WTC11 (cell line): ENCODE measurements around the gene CXCL6. TPM values are rescaled to one million over a fixed set of nuclear protein-coding genes. Genes with fewer than 3 reads are reported as not detected.

ENCODE experiments used
- ATAC-seq: fragments of 200-7000 bp; cut with Tn5 transposase; 2 replicates; pipeline ENCODE4 v1.10.0; 2021; ENCODE audit warnings: mild to moderate bottlenecking, moderate library complexity
- CTCF ChIA-PET: fragments of 300-600 bp; sonication (Branson Sonifier 250); formaldehyde crosslinking; loops from one replicate; lab custom pipeline; 2021; ENCODE audit warnings: antibody characterized with exemption; lab: Charles Lee
- POLR2A ChIA-PET: fragments of 350-600 bp; sonication (Branson Sonifier 250); formaldehyde crosslinking; loops from one replicate; lab custom pipeline; 2021; ENCODE audit warnings: antibody characterized with exemption; lab: Charles Lee
- DNase-seq: peaks from one replicate; pipeline ENCODE4 v3.0.0; 2021; ENCODE audit warnings: low spot score
- H3K27ac Mint-ChIP-seq: 2 replicates; pipeline ENCODE4 v1.8.0; 2021; ENCODE audit warnings: mixed read lengths
- H3K27me3 Mint-ChIP-seq: 2 replicates; pipeline ENCODE4 v1.8.0; 2021; ENCODE audit warnings: low read depth, mild to moderate bottlenecking, moderate library complexity, mixed read lengths
- H3K36me3 Mint-ChIP-seq: 2 replicates; pipeline ENCODE4 v1.8.0; 2021; ENCODE audit warnings: mixed read lengths
- H3K4me1 Mint-ChIP-seq: 2 replicates; pipeline ENCODE4 v1.8.0; 2022; ENCODE audit warnings: mixed read lengths
- H3K4me3 Mint-ChIP-seq: 2 replicates; pipeline ENCODE4 v1.8.0; 2021; ENCODE audit warnings: mild to moderate bottlenecking, moderate library complexity, mixed read lengths
- H3K9me3 Mint-ChIP-seq: 2 replicates; pipeline ENCODE4 v1.8.0; 2021; ENCODE audit warnings: mixed read lengths
- CREM ChIP-seq: sonication (generic); formaldehyde crosslinking; IDR thresholded peaks from 2 replicates; pipeline ENCODE4 v1.8.1; 2022; ENCODE audit warnings: mild to moderate bottlenecking, missing genetic modification reagents, moderate library complexity
- ELF4 ChIP-seq: sonication (generic); formaldehyde crosslinking; IDR thresholded peaks from 2 replicates; pipeline ENCODE4 v1.8.1; 2022; ENCODE audit warnings: low read depth, mild to moderate bottlenecking, moderate library complexity, missing genetic modification reagents
- EMX1 ChIP-seq: fragments of 250-450 bp; sonication (Bioruptor Pico); IDR thresholded peaks from 2 replicates; pipeline ENCODE4 v1.8.0; 2021; ENCODE audit warnings: mild to moderate bottlenecking
- GABPB1 ChIP-seq: sonication (generic); formaldehyde crosslinking; IDR thresholded peaks from 2 replicates; pipeline ENCODE4 v1.8.1; 2023; ENCODE audit warnings: mild to moderate bottlenecking, missing genetic modification reagents
- HMGA2 ChIP-seq: fragments of 250-450 bp; sonication (Bioruptor Pico); IDR thresholded peaks from 2 replicates; pipeline ENCODE4 v1.4.0; 2021; ENCODE audit warnings: mild to moderate bottlenecking, moderate library complexity
- MXD4 ChIP-seq: fragments of 250-450 bp; sonication (Bioruptor Pico); IDR thresholded peaks from 2 replicates; pipeline ENCODE4 v1.8.0; 2021; ENCODE audit warnings: mild to moderate bottlenecking, moderate library complexity, borderline replicate concordance
- PRRX2 ChIP-seq: fragments of 250-450 bp; sonication (Bioruptor Pico); IDR thresholded peaks from 2 replicates; pipeline ENCODE4 v1.8.0; 2021; ENCODE audit warnings: mild to moderate bottlenecking
- ZNF121 ChIP-seq: sonication (generic); formaldehyde crosslinking; IDR thresholded peaks from 2 replicates; pipeline ENCODE4 v1.8.0; 2023; ENCODE audit warnings: missing genetic modification reagents
- ZNF138 ChIP-seq: sonication (generic); formaldehyde crosslinking; conservative IDR thresholded peaks from 2 replicates; pipeline ENCODE4 v1.8.1; 2022; ENCODE audit warnings: mild to moderate bottlenecking, moderate library complexity, missing genetic modification reagents
- ZNF423 ChIP-seq: fragments of 250-450 bp; sonication (Bioruptor Pico); IDR thresholded peaks from 2 replicates; pipeline ENCODE4 v2.1.2; 2022; ENCODE audit warnings: mild to moderate bottlenecking, moderate library complexity
- total RNA-seq: library from RNA; stranded (reverse); gene quantifications from 3 replicates; pipeline ENCODE4 v1.2.3, GENCODE V29; 2021
- TF ChIP-seq, protein P1 (sequence below): fragments of 250-450 bp; sonication (Bioruptor Pico); IDR thresholded peaks from 2 replicates; pipeline ENCODE4 v1.9.0; 2021; ENCODE audit warnings: moderate library complexity, mild to moderate bottlenecking, inconsistent platforms, borderline replicate concordance
- TF ChIP-seq, protein P2 (sequence below): sonication (generic); formaldehyde crosslinking; IDR thresholded peaks from 2 replicates; pipeline ENCODE4 v1.8.0; 2022; ENCODE audit warnings: mild to moderate bottlenecking, missing genetic modification reagents
- TF ChIP-seq, protein P3 (sequence below): fragments of 250-450 bp; sonication (Bioruptor Pico); IDR thresholded peaks from 2 replicates; pipeline ENCODE4 v1.9.0; 2021; ENCODE audit warnings: mild to moderate bottlenecking
- TF ChIP-seq, protein P4 (sequence below): sonication (generic); formaldehyde crosslinking; IDR thresholded peaks from 2 replicates; pipeline ENCODE4 v1.8.1; 2022; ENCODE audit warnings: low read depth, mild to moderate bottlenecking, moderate library complexity, missing genetic modification reagents, borderline replicate concordance
- TF ChIP-seq, protein P5 (sequence below): sonication (generic); formaldehyde crosslinking; IDR thresholded peaks from 2 replicates; pipeline ENCODE4 v1.8.1; 2023; ENCODE audit warnings: mild to moderate bottlenecking, missing genetic modification reagents
- TF ChIP-seq, protein P6 (sequence below): fragments of 250-450 bp; sonication (Bioruptor Pico); IDR thresholded peaks from 2 replicates; pipeline ENCODE4 v2.1.2; 2022; ENCODE audit warnings: mild to moderate bottlenecking, moderate library complexity
- TF ChIP-seq, protein P7 (sequence below): sonication (generic); formaldehyde crosslinking; IDR thresholded peaks from 2 replicates; pipeline ENCODE4 v1.8.1; 2023; ENCODE audit warnings: mild to moderate bottlenecking, missing genetic modification reagents, borderline replicate concordance
- TF ChIP-seq, protein P8 (sequence below): sonication (generic); formaldehyde crosslinking; IDR thresholded peaks from 2 replicates; pipeline ENCODE4 v1.8.0; 2022; ENCODE audit warnings: mild to moderate bottlenecking, missing genetic modification reagents
- TF ChIP-seq, protein P9 (sequence below): sonication (generic); formaldehyde crosslinking; IDR thresholded peaks from 2 replicates; pipeline ENCODE4 v1.8.1; 2023; ENCODE audit warnings: mild to moderate bottlenecking, missing genetic modification reagents, moderate library complexity

The CXCL6 gene
- total RNA-seq, 1 experiment from 2014 or later: 4.9 TPM

DNA sequence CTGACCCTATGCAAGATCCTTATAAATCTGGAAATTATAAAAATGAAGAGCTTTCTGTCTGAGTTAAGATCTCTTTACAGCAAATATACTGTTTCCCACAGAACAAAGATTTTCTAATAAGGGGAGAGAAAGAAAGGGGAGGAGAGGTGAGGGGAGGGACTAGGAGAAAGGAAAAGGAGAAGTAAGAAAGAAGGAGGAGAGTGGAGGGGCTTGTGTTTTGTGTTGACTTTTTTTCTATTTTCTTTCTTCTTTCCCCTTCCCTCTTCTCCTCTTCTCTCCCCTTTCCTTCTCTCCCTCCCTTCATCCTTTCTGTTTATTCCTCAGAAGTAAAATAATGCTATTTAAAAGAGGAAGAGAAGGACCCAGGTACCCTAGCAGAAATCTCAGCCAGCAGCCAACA, 6.2 kb downstream of the CXCL6 start:
- no peak for DNase-seq
- TF ChIP-seq ZNF121 (CRISPR knock-in tag) (no peak), CREM (CRISPR knock-in tag) (no peak)
- TF ChIP-seq, protein P1, sequence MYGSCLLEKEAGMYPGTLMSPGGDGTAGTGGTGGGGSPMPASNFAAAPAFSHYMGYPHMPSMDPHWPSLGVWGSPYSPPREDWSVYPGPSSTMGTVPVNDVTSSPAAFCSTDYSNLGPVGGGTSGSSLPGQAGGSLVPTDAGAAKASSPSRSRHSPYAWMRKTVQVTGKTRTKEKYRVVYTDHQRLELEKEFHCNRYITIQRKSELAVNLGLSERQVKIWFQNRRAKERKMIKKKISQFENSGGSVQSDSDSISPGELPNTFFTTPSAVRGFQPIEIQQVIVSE (CRISPR knock-in tag): no peak
- TF ChIP-seq, protein P2, sequence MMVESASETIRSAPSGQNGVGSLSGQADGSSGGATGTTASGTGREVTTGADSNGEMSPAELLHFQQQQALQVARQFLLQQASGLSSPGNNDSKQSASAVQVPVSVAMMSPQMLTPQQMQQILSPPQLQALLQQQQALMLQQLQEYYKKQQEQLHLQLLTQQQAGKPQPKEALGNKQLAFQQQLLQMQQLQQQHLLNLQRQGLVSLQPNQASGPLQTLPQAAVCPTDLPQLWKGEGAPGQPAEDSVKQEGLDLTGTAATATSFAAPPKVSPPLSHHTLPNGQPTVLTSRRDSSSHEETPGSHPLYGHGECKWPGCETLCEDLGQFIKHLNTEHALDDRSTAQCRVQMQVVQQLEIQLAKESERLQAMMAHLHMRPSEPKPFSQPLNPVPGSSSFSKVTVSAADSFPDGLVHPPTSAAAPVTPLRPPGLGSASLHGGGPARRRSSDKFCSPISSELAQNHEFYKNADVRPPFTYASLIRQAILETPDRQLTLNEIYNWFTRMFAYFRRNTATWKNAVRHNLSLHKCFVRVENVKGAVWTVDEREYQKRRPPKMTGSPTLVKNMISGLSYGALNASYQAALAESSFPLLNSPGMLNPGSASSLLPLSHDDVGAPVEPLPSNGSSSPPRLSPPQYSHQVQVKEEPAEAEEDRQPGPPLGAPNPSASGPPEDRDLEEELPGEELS (CRISPR knock-in tag): no peak
- TF ChIP-seq, all 79 proteins: peak for 0
- CTCF ChIA-PET: no interaction called here

DNA sequence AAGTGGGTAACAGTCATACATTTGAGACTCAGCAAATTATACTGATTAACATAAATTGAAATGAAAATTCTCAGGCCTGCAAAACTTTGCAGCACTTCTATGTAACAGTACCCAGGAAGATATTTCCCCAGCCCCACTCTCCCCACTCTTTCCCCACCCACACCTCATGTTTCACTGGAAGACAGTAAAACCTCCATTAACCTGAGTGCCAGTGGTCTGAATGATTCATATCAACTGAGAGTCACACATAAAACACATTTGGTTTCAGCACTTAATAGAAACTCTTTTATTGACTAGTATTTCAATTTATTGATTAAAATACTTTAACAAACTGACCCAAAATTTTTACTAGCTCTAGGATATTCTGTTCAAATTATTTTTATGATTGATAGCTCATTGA, 6.9 kb downstream of the CXCL6 start:
- ATAC-seq: no peak
- Mint-ChIP-seq H3K9me3 (no peaks in the 10 kb centered on the region), H3K36me3 (no peaks in the 10 kb centered on the region), H3K27me3 (peaks cover 15% of the 10 kb centered on the region), H3K4me1 (peaks cover 19% of the 10 kb centered on the region), H3K27ac (no peak overlapping the region), H3K4me3 (no peak overlapping the region)
- ChIA-PET POLR2A (no interaction called here), CTCF (no interaction called here)
- TF ChIP-seq, protein P3, sequence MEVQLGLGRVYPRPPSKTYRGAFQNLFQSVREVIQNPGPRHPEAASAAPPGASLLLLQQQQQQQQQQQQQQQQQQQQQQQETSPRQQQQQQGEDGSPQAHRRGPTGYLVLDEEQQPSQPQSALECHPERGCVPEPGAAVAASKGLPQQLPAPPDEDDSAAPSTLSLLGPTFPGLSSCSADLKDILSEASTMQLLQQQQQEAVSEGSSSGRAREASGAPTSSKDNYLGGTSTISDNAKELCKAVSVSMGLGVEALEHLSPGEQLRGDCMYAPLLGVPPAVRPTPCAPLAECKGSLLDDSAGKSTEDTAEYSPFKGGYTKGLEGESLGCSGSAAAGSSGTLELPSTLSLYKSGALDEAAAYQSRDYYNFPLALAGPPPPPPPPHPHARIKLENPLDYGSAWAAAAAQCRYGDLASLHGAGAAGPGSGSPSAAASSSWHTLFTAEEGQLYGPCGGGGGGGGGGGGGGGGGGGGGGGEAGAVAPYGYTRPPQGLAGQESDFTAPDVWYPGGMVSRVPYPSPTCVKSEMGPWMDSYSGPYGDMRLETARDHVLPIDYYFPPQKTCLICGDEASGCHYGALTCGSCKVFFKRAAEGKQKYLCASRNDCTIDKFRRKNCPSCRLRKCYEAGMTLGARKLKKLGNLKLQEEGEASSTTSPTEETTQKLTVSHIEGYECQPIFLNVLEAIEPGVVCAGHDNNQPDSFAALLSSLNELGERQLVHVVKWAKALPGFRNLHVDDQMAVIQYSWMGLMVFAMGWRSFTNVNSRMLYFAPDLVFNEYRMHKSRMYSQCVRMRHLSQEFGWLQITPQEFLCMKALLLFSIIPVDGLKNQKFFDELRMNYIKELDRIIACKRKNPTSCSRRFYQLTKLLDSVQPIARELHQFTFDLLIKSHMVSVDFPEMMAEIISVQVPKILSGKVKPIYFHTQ (CRISPR knock-in tag): no peak
- TF ChIP-seq, protein P4, sequence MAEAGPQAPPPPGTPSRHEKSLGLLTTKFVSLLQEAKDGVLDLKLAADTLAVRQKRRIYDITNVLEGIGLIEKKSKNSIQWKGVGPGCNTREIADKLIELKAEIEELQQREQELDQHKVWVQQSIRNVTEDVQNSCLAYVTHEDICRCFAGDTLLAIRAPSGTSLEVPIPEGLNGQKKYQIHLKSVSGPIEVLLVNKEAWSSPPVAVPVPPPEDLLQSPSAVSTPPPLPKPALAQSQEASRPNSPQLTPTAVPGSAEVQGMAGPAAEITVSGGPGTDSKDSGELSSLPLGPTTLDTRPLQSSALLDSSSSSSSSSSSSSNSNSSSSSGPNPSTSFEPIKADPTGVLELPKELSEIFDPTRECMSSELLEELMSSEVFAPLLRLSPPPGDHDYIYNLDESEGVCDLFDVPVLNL (CRISPR knock-in tag): no peak
- no peak for TF ChIP-seq ZNF423 (CRISPR knock-in tag)
- TF ChIP-seq, protein P5, sequence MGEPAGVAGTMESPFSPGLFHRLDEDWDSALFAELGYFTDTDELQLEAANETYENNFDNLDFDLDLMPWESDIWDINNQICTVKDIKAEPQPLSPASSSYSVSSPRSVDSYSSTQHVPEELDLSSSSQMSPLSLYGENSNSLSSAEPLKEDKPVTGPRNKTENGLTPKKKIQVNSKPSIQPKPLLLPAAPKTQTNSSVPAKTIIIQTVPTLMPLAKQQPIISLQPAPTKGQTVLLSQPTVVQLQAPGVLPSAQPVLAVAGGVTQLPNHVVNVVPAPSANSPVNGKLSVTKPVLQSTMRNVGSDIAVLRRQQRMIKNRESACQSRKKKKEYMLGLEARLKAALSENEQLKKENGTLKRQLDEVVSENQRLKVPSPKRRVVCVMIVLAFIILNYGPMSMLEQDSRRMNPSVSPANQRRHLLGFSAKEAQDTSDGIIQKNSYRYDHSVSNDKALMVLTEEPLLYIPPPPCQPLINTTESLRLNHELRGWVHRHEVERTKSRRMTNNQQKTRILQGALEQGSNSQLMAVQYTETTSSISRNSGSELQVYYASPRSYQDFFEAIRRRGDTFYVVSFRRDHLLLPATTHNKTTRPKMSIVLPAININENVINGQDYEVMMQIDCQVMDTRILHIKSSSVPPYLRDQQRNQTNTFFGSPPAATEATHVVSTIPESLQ: no peak
- TF ChIP-seq, protein P6, sequence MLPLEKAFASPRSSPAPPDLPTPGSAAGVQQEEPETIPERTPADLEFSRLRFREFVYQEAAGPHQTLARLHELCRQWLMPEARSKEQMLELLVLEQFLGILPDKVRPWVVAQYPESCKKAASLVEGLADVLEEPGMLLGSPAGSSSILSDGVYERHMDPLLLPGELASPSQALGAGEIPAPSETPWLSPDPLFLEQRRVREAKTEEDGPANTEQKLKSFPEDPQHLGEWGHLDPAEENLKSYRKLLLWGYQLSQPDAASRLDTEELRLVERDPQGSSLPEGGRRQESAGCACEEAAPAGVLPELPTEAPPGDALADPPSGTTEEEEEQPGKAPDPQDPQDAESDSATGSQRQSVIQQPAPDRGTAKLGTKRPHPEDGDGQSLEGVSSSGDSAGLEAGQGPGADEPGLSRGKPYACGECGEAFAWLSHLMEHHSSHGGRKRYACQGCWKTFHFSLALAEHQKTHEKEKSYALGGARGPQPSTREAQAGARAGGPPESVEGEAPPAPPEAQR: no peak
- TF ChIP-seq ELF4 (CRISPR knock-in tag): no peak
- no peak for TF ChIP-seq PRRX2 (CRISPR knock-in tag)
- no peak for TF ChIP-seq GABPB1 (CRISPR knock-in tag)
- TF ChIP-seq MXD4 (CRISPR knock-in tag): no peak
- TF ChIP-seq, protein P7, sequence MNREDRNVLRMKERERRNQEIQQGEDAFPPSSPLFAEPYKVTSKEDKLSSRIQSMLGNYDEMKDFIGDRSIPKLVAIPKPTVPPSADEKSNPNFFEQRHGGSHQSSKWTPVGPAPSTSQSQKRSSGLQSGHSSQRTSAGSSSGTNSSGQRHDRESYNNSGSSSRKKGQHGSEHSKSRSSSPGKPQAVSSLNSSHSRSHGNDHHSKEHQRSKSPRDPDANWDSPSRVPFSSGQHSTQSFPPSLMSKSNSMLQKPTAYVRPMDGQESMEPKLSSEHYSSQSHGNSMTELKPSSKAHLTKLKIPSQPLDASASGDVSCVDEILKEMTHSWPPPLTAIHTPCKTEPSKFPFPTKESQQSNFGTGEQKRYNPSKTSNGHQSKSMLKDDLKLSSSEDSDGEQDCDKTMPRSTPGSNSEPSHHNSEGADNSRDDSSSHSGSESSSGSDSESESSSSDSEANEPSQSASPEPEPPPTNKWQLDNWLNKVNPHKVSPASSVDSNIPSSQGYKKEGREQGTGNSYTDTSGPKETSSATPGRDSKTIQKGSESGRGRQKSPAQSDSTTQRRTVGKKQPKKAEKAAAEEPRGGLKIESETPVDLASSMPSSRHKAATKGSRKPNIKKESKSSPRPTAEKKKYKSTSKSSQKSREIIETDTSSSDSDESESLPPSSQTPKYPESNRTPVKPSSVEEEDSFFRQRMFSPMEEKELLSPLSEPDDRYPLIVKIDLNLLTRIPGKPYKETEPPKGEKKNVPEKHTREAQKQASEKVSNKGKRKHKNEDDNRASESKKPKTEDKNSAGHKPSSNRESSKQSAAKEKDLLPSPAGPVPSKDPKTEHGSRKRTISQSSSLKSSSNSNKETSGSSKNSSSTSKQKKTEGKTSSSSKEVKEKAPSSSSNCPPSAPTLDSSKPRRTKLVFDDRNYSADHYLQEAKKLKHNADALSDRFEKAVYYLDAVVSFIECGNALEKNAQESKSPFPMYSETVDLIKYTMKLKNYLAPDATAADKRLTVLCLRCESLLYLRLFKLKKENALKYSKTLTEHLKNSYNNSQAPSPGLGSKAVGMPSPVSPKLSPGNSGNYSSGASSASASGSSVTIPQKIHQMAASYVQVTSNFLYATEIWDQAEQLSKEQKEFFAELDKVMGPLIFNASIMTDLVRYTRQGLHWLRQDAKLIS (CRISPR knock-in tag): no peak
- TF ChIP-seq EMX1 (CRISPR knock-in tag): no peak
- no peak for TF ChIP-seq HMGA2 (CRISPR knock-in tag)
- TF ChIP-seq ZNF138 (CRISPR knock-in tag): no peak
- TF ChIP-seq, protein P8, sequence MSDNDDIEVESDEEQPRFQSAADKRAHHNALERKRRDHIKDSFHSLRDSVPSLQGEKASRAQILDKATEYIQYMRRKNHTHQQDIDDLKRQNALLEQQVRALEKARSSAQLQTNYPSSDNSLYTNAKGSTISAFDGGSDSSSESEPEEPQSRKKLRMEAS: no peak
- TF ChIP-seq, protein P9, sequence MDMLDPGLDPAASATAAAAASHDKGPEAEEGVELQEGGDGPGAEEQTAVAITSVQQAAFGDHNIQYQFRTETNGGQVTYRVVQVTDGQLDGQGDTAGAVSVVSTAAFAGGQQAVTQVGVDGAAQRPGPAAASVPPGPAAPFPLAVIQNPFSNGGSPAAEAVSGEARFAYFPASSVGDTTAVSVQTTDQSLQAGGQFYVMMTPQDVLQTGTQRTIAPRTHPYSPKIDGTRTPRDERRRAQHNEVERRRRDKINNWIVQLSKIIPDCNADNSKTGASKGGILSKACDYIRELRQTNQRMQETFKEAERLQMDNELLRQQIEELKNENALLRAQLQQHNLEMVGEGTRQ (CRISPR knock-in tag): no peak
- no peak for DNase-seq

More for the DNA sequence above, 6.2 kb downstream of the CXCL6 start:
- Mint-ChIP-seq H3K4me3 (no peak overlapping the region; the same call in 1 of the 2 replicates), H3K4me1 (peaks cover 19% of the 10 kb centered on the region), H3K27me3 (peaks cover 22% of the 10 kb centered on the region), H3K9me3 (no peaks in the 10 kb centered on the region), H3K27ac (no peak overlapping the region), H3K36me3 (no peaks in the 10 kb centered on the region)
- ATAC-seq: no peak
- POLR2A ChIA-PET: no interaction called here
